Mesenchymal stem cell (in vitro differentiated cells and primary cell): ENCODE results near the gene KLHL11.

Experiments used
- DNase-seq: peaks from one replicate; pipeline ENCODE4 v3.0.0-alpha.2; 2013
- H2AFZ ChIP-seq: one replicate; pipeline ENCODE4 v1.6.1; 2013; ENCODE audit warnings: low read depth, mild to moderate bottlenecking, control low read depth, inconsistent platforms, low read length, moderate library complexity
- H2AK5ac ChIP-seq: 2 replicates; pipeline ENCODE4 v1.6.1; 2013; ENCODE audit warnings: low read length, moderate library complexity, mild to moderate bottlenecking, inconsistent platforms; ENCODE audit not compliant: severe bottlenecking
- H2BK120ac ChIP-seq: one replicate; pipeline ENCODE4 v1.6.1; 2013; ENCODE audit warnings: low read depth, mild to moderate bottlenecking, inconsistent platforms, low read length, moderate library complexity
- H2BK12ac ChIP-seq, 2 experiments: one replicate each; pipeline ENCODE4 v1.6.1; 2013; ENCODE audit warnings: inconsistent platforms in 2 of 2, low read length in 2 of 2, mild to moderate bottlenecking in 2 of 2, moderate library complexity in 2 of 2, control low read depth in 1 of 2
- H2BK15ac ChIP-seq: one replicate; pipeline ENCODE4 v1.6.1; 2013; ENCODE audit warnings: mild to moderate bottlenecking, low read depth, inconsistent platforms; ENCODE audit not compliant: poor library complexity, severe bottlenecking
- H2BK5ac ChIP-seq: 2 replicates; pipeline ENCODE4 v1.6.1; 2013; ENCODE audit warnings: low read depth, mild to moderate bottlenecking, low read length, control low read depth, inconsistent platforms; ENCODE audit not compliant: poor library complexity, severe bottlenecking
- H3K14ac ChIP-seq, 2 experiments: one replicate each; pipeline ENCODE4 v1.6.1; 2013; ENCODE audit warnings: inconsistent platforms in 2 of 2, low read length in 2 of 2, control low read depth in 1 of 2, mild to moderate bottlenecking in 1 of 2, moderate library complexity in 1 of 2
- H3K18ac ChIP-seq, 2 experiments: one replicate each; pipeline ENCODE4 v1.6.1; 2013; ENCODE audit warnings: inconsistent platforms in 2 of 2, low read length in 2 of 2, control low read depth in 1 of 2, low read depth in 1 of 2, mild to moderate bottlenecking in 1 of 2
- H3K23ac ChIP-seq, 2 experiments: one replicate each; pipeline ENCODE4 v1.6.1; 2013; ENCODE audit warnings: inconsistent platforms in 2 of 2, low read length in 2 of 2, mild to moderate bottlenecking in 2 of 2, moderate library complexity in 2 of 2, control low read depth in 1 of 2
- H3K27ac ChIP-seq: 2 replicates; pipeline ENCODE4 v1.5.1; 2013; ENCODE audit warnings: mild to moderate bottlenecking, moderate library complexity, low read length, control low read depth, inconsistent platforms; ENCODE audit not compliant: poor library complexity, severe bottlenecking
- H3K27me3 ChIP-seq, 2 experiments: 2 replicates each; pipeline versions ENCODE4 v1.6.1 to v1.7.0; 2013; ENCODE audit warnings: low read length in 2 of 2, mild to moderate bottlenecking in 2 of 2, moderate library complexity in 2 of 2, control low read depth in 1 of 2, inconsistent platforms in 1 of 2; ENCODE audit not compliant: control insufficient read depth in 1 of 2, insufficient read depth in 1 of 2
- H3K36me3 ChIP-seq, 2 experiments: 2 replicates each; pipeline versions ENCODE4 v1.6.1 to v1.7.0; 2013; ENCODE audit warnings: low read length in 2 of 2, control low read depth in 1 of 2, inconsistent platforms in 1 of 2, low read depth in 1 of 2, mild to moderate bottlenecking in 1 of 2; ENCODE audit not compliant: insufficient read depth in 2 of 2, control insufficient read depth in 1 of 2
- H3K4ac ChIP-seq, 2 experiments: one replicate each; pipeline ENCODE4 v1.6.1; 2013; ENCODE audit warnings: inconsistent platforms in 2 of 2, low read length in 2 of 2, mild to moderate bottlenecking in 2 of 2, moderate library complexity in 2 of 2, control low read depth in 1 of 2, low read depth in 1 of 2
- H3K4me1 ChIP-seq: 2 replicates; pipeline ENCODE4 v1.6.1; 2013; ENCODE audit warnings: low read depth, low read length, control low read depth; ENCODE audit not compliant: control insufficient read depth, insufficient read depth
- H3K4me2 ChIP-seq: 2 replicates; pipeline ENCODE4 v1.6.1; 2013; ENCODE audit warnings: low read length, mild to moderate bottlenecking, inconsistent platforms; ENCODE audit not compliant: poor library complexity, severe bottlenecking
- H3K4me3 ChIP-seq, 2 experiments: 2 replicates each; pipeline versions ENCODE4 v1.5.1 to v1.7.0; 2013; ENCODE audit warnings: low read length in 2 of 2, mild to moderate bottlenecking in 2 of 2, control low read depth in 1 of 2, low read depth in 1 of 2; ENCODE audit not compliant: insufficient read depth in 1 of 2
- H3K79me1 ChIP-seq: replicated peaks from 2 replicates; pipeline ENCODE4 v1.6.1; 2013; ENCODE audit warnings: mild to moderate bottlenecking, control low read depth, low read length, inconsistent platforms; ENCODE audit not compliant: poor library complexity, severe bottlenecking
- H3K9ac ChIP-seq: 2 replicates; pipeline ENCODE4 v1.7.0; 2013; ENCODE audit warnings: mild to moderate bottlenecking, low read length, moderate library complexity
- H3K9me3 ChIP-seq: 2 replicates; pipeline ENCODE4 v1.7.0; 2013; ENCODE audit warnings: mild to moderate bottlenecking, low read length; ENCODE audit not compliant: control insufficient read depth
- H4K8ac ChIP-seq: one replicate; pipeline ENCODE4 v1.6.1; 2013; ENCODE audit warnings: inconsistent platforms, mild to moderate bottlenecking, low read length, moderate library complexity
- H4K91ac ChIP-seq: one replicate; pipeline ENCODE4 v1.6.1; 2013; ENCODE audit warnings: mild to moderate bottlenecking, low read length, inconsistent platforms
- WGBS: methylation state at CpG from one replicate; pipeline ENCODE4 v1.1.7; 2013; ENCODE audit warnings: mixed read lengths; 5-methylcytosine and 5-hydroxymethylcytosine counted together

The KLHL11 gene

GRCh38 chr17:41824086-41824485 is 41.1 kb downstream of the KLHL11 start:
- 73% methylated on average over 7 of the region's 7 CpGs for WGBS
- Histone ChIP-seq H3K27me3 (no peaks in the 10 kb centered on the region), H2BK15ac (no peak overlapping the region), H2BK120ac (no peak overlapping the region), H3K27ac (no peak overlapping the region), H2AK5ac (no peak overlapping the region), H2AFZ (no peak overlapping the region), H3K14ac (no peak overlapping the region), H2BK5ac (no peak overlapping the region), H2BK12ac (no peak overlapping the region), H3K18ac (no peak overlapping the region), H4K91ac (no peak overlapping the region), H3K4me1 (peaks cover 3% of the 10 kb centered on the region), H3K4ac (no peak overlapping the region), H3K36me3 (peaks cover 52 to 73% of the 10 kb centered on the region in 2 experiments), H3K9me3 (no peaks in the 10 kb centered on the region), H3K4me2 (no peak overlapping the region), H3K23ac (no peak overlapping the region), H3K4me3 (no peak overlapping the region), H4K8ac (no peak overlapping the region), H3K79me1 (peaks cover 14% of the 10 kb centered on the region), H3K9ac (peak overlapping the region; percentile 31)
- DNase-seq: no peak

GRCh38 chr17:41823580-41823979 is 41.6 kb downstream of the KLHL11 start:
- Histone ChIP-seq H3K18ac (no peak overlapping the region), H2BK12ac (no peak overlapping the region), H3K4ac (no peak overlapping the region), H3K4me1 (peaks cover 3% of the 10 kb centered on the region), H2BK120ac (no peak overlapping the region), H3K23ac (no peak overlapping the region), H3K4me2 (no peak overlapping the region), H3K4me3 (no peak overlapping the region), H2AK5ac (no peak overlapping the region), H4K8ac (peak overlapping the region; percentile 47), H3K27me3 (no peaks in the 10 kb centered on the region), H2BK15ac (no peak overlapping the region), H4K91ac (no peak overlapping the region), H3K36me3 (peaks cover 51 to 73% of the 10 kb centered on the region in 2 experiments), H3K9me3 (no peaks in the 10 kb centered on the region), H2BK5ac (no peak overlapping the region), H3K9ac (no peak overlapping the region), H3K27ac (no peak overlapping the region), H2AFZ (no peak overlapping the region), H3K14ac (no peak overlapping the region), H3K79me1 (peaks cover 16% of the 10 kb centered on the region)
- 95% methylated on average over 7 of the region's 7 CpGs for WGBS
- no peak for DNase-seq

- H3K27ac ChIP-seq: no peak overlapping the region
- no peak overlapping the region for H4K91ac ChIP-seq
- no peak overlapping the region for H3K9ac ChIP-seq
- no peak overlapping the region for H2BK12ac ChIP-seq
- DNase-seq: no peak
- no peak overlapping the region for H2AFZ ChIP-seq
- no peak overlapping the region for H3K14ac ChIP-seq
- no peaks in the 10 kb centered on the region for H3K9me3 ChIP-seq
- no peak overlapping the region for H2BK5ac ChIP-seq
- WGBS: no CpG with 5 or more reads among the region's 1 CpG
- H3K36me3 ChIP-seq: peaks cover 51 to 74% of the 10 kb centered on the region in 2 experiments
- H3K18ac ChIP-seq: no peak overlapping the region
- H3K79me1 ChIP-seq: peaks cover 19% of the 10 kb centered on the region
- no peak overlapping the region for H3K4ac ChIP-seq
- H3K27me3 ChIP-seq: no peaks in the 10 kb centered on the region
- no peak overlapping the region for H3K4me2 ChIP-seq
- peak overlapping the region; percentile 47 for H4K8ac ChIP-seq
- H3K4me3 ChIP-seq: no peak overlapping the region
- no peak overlapping the region for H3K23ac ChIP-seq
- peaks cover 5% of the 10 kb centered on the region for H3K4me1 ChIP-seq
- no peak overlapping the region for H2BK120ac ChIP-seq
- H2AK5ac ChIP-seq: peak overlapping the region; percentile 11
- H2BK15ac ChIP-seq: no peak overlapping the region
Measured at GRCh38 chr17:41823141-41823524, 42.1 kb downstream of the KLHL11 start.

GRCh38 chr17:41822216-41823140 is 42.7 kb downstream of the KLHL11 start:
- Histone ChIP-seq H3K23ac (no peak overlapping the region), H2BK120ac (no peak overlapping the region), H3K9me3 (no peaks in the 10 kb centered on the region), H2AK5ac (no peak overlapping the region), H3K9ac (no peak overlapping the region), H3K79me1 (peaks cover 22% of the 10 kb centered on the region), H3K4me1 (peaks cover 8% of the 10 kb centered on the region), H4K8ac (peak overlapping the region; percentile 22), H3K27ac (no peak overlapping the region), H3K14ac (no peak overlapping the region), H2BK5ac (no peak overlapping the region), H3K18ac (no peak overlapping the region), H3K27me3 (no peaks in the 10 kb centered on the region), H3K4me2 (no peak overlapping the region), H2BK12ac (no peak overlapping the region), H3K36me3 (peaks cover 48 to 78% of the 10 kb centered on the region in 2 experiments), H2AFZ (no peak overlapping the region), H4K91ac (no peak overlapping the region), H3K4me3 (no peak overlapping the region), H3K4ac (no peak overlapping the region), H2BK15ac (no peak overlapping the region)
- WGBS: 96% methylated on average over 11 of the region's 12 CpGs
- no peak for DNase-seq
